Measurements from ENCODE around the gene ATP4A.

ATP4A gene

DNA sequence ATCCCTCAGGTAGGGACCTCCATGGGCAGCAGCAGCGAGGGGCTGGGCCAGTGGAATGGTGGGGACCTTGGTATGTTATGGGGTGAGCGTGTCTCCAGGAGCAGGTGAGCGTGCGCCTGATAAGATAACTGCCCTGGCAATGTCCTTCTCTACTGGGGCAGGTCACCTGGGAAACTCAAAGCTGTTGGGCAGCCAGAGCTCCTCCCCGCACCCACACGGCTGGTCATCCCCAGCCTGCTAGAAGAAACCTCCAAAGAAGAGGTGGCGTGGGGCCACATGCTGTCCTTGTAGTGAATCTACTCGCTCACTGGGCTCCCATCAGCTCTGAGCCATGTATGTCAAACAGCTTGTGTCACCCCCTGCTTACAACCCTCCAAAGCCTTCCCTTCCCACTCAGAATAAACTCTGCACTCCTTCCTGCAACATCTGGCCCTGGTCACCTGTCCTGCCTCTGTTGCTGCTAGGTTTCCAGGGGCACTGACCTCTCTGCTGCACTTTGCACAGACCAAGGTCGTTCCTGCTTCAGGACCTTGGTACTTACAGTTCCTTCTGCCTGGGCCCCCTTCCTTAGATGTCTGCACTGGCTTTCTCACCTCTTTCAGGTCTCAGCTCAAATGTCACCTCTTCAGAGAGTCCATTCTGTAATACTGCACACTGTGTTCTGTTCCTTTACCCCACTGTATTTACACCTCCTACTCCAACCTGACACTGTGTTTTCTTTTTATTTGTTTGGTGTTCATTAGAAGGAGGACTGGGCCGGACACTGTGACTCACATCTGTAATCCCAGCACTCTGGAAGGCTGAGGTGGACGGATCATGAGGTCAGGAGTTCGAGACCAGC lies 1.8 kb upstream of the ATP4A start:
- no peak for DNase-seq (ENCODE audit: low read depth)

DNA sequence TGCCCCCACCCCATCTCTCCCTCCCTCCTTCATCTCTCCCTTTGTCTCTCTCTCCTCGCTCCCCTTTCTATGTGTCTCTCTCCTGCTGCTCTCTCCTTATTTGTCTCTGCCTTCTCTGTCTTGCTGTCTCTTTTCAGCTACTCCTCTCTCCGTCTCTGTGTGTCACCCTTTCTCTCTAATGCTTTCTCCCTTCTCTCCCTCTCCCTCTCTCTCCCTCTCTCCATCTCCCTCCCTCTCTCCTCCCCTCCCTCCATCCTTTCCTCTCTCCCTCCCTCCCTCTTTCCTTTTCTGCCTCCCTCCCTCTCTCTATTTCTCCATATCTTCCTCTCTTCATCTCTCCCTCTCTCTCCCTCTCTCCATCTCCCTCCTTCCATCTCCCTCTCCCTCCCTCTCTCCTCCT lies 682 bp downstream of the ATP4A start:
- no peak for DNase-seq (ENCODE audit: low read depth)

DNA sequence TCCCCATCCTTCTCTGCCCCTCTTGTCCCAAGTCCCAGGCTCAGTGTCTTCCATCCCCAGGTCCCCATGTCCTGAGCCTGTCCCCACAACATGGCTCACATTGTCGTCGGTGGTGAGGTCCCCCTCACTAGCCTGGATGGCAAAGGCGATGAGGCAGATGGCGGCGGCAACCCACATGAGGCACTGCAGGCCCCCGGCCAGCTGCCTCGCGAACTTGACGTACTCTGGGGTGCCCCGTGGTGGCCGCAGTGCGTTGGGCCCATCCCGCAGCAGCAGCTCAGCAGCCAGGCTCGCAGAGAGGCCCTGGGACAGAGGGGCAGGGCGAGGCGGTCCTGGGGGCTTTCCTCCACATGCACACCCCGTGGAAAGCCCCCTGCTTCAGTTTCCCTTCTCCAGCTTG lies 1.1 kb downstream of the ATP4A start:
- no peak for DNase-seq (ENCODE audit: low read depth)

DNA sequence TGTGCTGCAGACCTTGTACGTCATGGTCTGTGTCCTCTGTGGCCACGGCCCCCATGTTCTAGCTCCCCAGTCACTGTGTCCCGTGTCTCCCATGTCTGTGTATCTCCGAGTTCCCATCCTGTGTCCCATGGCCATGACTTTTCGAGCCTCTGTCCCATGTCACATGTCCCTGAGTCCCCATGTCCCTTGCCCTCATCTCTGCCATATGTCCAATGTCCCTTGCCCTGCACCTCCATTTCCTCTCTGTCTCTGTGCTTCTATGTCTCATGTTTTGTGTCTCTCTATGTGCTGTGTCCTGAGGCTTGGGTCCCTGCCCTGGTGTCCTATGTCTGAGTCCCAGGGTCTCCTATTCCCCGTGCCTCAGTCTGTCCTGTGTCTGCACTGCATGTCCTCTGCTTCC lies 2.0 kb downstream of the ATP4A start:
- no peak for DNase-seq (ENCODE audit: low read depth)

DNA sequence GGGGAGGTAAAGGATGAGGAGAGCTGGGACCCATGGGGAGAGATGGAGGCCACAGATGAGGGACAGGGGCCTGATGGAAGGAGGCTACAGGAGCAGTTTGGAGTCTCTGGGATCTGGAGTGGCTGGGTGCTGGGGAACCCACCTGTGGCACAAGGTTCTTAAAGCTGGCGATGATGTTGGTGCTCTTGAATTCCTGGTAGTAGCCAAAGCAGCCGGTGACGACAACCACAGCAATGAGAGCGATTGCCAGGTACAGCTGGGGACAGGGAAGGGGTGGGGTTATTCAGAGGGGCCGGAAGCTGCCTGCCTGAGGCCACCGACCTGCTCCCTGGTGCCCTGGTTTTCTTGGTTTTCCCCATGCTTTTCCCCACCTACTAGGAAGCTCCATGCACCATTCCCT lies 2.8 kb downstream of the ATP4A start:
- DNase-seq (ENCODE audit: low read depth) = no peak

DNA sequence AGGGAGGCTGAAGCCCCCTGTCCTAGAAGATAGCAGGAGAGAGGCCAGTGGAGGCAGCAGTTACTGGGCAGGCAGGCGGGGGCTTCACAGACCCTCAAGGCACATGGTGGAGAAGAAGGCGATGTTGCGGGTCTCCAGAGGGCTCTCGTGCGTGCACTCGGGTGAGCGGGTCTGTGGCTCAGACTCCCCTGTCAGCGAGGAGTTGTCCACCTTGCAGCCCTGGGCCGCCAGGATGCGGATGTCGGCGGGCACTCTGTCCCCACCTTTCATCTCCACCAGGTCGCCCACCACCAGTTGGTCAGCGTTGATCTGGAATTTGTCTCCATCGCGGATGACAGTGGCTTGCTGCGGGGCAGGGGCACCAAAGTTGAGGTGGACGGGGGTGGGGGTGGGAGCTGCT lies 3.2 kb downstream of the ATP4A start:
- DNase-seq (ENCODE audit: low read depth) = no peak

DNA sequence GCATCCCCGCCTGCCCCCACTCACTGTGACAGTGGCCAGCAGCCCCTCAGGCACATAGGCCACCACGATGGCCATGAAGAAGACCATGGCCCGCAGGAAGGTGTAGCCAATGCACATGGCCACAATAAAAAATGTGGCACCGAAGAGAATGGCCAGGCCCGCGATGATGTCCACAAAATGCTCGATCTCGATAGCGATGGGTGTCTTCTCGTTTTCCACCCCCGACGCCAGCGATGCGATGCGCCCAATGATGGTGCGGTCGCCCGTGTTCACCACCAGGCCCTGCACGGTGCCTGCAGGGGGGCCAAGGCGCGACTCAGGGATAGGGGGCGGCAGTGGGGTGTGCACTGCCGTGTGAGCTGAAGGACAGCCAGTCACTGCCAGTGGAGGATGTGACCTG lies 3.7 kb downstream of the ATP4A start:
- DNase-seq (ENCODE audit: low read depth) = no peak

DNA sequence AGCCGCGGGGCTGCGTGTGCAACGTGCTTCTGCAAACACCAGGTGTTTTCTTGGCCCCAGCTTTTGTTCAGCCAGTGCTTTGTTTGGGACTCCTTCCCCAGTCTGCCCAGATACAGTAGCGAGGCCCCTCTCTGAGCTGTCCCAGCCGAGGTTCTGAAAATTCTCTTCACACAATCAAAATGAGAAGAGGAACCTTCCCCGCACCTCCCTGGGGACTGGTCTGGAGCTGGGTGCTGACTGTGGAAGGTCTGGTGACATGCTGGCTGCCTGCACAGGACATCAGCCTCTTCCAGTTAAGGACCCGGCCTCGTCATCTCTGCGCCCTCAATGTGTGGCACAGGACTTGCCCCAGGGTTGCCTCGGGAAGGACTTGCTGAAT lies 4.2 kb downstream of the ATP4A start:
- no peak for DNase-seq (ENCODE audit: low read depth)

DNA sequence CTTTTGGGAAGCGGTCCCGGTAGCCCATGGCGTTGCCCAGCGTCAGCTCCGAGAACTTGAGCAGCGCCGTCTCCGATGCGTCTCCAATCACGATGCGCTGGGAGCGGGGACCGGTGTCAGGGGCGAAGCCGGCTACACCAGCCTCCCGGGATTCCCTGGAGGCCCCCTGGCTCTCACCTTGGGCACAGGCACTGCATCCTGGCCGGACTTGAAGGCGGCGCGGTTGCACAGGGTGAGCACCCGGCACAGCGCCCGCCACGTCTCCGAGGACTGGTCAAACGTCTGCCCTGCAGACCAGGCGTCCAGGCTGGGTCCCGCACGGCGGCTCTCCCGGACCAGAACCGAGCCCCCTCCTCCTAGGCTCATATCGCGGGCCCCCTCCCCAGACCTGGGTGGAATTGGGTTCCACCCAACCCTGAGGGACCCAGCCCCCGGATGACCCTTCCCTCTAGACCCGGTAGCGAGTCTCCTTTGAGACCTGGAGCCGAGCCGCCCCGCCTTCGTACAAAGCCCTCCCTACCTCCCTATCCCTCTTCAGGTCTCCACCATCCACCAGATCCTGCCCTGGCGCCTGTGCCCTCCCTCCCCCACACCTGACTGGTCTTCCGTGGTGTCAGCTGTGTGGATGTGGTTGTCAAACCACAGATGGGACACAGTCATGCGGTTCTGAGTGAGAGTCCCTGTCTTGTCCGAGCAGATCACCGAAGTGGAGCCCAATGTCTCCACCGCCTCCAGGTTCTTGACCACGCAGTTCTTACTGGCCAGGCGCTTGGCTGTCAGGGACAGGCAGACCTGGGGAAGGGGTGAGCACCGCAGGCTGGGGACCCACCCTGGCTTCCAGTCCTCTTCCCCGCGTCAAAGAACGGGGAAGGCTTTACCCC lies 4.8 kb downstream of the ATP4A start:
- DNase-seq (ENCODE audit: low read depth) = no peak

DNA sequence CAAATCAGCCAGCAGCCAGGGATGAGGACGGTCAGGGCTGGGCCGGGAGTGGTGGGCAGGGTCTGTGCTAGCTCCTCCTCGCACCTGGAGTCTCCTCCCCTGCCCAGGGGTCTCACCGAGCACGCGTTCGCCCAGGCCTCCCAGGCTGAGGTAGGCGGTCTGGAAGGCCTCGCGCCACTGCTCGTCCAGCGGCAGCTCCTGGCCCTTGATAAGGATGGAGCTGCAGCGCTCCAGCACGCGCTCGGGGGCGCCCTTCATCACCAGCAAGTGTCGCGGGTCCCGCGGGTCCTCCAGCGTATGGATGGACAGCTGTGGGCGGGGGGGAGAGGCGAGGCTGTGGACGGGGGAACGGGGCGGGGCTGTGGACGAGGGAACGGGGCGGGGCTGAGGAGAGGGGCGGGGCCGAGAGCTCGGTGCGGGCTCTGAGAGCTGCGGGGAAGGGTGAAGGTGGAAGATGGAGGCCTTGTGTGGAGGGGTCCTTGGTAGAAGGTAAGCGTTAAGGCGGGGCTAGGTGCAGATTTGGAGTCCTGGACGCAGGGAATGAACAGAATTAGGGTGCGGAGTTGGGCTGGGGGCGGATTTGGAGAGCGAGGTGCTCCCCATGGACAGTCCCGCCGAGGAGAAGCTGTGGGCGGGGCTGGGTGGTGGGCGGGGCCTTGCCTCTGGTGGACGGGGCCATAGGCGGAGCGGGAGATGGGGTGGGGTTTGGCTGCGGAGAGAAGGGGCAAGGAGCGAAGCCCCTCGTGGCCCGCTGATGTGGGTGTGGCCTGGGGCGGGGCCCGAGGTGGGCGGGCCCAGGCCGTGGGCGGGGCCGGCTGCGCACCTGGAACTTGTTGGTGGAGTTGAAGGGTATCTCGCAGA lies 5.7 kb downstream of the ATP4A start:
- peak; percentile 20 for DNase-seq (ENCODE audit: low read depth)

DNA sequence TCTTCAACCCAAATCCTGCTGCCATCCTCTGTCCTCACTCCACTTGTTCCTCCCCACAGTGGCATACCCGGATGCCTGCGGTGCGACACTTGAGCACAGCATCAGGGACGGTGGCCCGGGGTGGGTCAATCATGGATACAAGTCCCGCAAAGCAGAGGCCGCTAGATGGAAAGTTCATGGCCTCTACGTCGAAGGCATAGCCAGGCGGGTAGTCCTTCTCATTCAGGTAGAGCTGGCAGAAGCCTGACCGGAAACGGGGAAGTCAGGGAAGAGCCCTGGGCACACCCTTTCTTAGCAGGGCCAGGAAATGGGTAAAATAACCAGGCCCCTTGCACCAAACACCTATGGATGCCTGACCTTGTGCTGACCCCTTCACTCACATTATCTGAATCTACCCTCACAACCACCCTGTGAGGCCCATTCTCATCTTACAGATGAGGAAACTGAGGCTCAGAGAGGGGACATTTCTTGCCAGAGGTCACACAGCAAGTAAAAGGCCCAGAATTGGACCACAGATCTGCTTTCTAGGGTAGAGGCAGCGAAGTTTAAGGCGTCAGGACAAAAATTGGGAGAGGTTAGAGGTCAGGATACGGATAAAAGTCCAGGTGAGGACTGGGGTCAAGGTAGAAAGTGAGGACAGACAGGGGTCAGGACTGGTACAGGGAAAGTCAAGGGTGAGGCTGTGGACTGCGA lies 6.5 kb downstream of the ATP4A start:
- no peak for DNase-seq (ENCODE audit: low read depth)

DNA sequence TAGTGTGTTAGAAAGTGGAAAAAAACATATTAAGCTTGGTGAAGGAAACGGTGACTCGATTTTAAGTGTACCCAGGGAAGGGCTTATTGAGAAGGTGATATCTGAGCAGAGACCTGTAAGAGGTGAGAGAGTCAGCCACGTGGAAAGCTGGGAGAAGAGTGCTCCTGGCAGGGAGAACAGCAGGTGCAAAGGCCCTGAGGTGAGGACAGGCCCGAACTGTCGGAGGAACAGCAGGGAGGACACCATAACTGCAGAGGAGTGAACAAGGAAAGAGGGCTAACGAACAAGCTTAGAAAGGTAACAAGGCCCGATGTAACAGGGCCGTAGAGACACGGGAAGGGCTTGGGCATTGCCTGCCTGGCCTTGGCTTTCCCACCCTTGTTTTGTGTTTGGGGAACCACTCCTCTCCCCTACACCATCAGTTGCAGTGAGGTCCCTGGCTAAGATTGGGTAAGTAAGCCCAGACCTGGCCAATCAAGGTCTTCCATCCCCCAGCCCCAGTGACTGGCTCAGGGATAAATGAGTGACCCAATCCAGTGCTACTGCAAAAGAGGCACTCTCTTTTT lies 7.3 kb downstream of the ATP4A start:
- no peak for DNase-seq (ENCODE audit: low read depth)

DNA sequence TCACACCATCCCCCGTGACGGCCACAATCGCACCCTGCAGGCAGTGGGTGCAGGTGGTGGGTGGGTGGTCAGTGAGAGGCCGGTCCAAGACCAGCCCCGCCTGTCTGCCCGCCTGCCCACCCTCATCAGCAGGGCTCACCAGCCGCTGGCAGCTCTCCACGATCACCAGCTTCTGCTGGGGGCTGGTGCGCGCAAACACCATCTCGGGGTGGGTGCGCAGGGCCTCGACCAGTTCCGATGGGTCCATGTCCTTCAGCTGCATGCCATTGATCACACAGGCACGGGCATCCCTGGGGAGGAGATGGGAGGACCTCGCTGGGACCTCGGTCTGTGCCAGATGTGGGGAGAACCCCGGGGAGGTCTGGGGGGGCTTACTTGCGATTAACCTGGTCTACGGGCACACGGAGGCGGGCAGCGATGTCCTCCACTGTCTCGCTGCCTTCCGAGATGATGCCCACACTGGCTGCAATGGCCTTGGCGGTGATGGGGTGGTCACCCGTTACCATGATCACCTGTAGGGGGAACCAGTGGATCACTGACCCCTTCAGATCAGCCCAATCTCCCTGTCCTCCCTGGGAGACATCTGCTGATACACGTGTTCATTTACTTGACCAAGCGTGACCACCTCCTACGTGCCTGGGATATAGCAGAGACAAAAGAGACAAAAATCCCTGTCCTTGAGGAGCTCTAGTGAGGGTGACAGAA lies 8.0 kb downstream of the ATP4A start:
- DNase-seq (ENCODE audit: low read depth) = no peak

DNA sequence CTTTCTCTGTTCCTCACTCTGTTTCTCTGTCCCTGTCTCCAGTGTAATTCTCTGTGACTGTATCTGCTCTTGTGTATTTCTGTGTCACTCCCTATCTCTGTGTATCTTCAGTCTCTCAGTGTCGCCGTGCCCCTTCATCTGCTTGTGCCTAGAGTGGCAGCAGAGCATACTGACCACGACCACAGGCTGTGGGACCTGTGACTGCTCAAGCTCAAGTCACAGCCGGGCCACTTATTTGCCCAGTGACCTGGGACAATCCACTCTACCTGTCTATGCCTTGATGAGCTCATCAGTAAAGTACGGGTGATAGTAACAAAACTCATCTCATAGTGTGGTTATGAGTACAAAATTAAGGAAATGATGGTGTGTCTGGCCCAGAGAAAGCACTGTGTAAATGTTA lies 9.4 kb downstream of the ATP4A start:
- no peak for DNase-seq (ENCODE audit: low read depth)

DNA sequence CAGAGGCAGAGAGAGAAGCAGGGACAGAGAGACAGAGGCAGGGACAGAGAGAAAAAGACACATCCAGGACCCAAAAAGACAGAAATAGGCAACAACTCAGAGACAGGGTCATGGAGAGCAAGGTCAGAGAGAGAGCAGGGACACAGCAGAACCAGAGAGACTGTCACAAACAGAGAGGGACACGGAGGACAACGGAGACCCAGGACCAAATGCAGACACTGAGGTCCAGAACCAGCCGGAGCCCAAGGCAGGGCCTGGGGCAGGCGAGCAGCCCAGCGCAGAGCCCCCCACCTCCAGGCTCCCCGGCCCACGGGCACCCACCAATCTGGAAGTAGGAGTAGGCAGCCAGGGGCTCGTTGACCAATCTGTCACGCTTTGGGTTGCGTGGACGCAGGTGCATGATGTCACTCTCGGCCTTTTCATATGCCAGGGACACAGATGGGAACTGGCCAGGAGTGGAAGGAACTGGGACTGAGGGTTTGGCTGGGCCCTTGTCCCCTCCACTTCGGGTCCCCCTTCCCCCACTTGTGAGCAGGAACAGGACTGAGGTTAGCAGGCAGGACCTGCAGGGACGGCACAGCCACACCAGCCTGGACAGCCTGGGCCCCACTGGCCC lies 10.0 kb downstream of the ATP4A start:
- DNase-seq (ENCODE audit: low read depth) = no peak

DNA sequence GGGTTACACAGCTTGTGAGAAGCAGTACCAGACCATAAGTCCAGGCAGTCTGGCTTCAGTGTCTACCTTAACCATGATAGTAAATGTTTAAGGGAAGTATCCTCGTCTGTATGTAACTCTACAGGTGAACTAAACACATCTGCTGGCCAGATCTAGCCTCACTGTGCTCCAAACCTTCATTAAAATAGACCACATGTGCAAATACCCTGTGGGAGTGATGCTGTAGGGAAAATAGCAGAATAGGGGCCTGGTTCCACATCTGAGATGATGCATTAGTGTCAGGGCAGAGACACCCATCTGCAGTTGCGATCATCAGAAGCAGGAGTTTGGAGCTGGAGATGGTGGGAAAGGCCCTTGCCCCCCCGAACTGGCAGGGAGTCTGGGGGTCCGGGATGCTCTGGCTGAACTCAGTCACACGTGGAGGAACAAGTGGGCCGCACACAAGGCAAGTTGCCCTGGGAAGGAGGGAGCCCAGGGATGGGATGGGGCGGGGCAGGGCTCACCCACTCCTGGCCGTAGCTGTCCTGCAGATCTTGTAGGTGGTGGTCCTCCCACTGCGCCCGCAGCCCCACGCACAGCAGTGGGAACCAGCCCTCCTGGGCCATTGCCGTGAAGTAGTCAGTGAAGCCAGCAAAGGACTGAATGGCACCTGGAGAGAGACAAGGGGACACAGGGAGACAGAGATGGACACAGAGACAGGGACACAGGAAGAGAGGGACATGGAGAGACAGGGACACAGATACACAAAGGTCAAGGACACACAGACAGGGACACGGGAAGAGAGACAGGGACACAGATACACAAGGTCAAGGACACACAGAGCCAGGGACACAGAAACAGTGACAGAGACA lies 10.7 kb downstream of the ATP4A start:
- no peak for DNase-seq (ENCODE audit: low read depth)

DNA sequence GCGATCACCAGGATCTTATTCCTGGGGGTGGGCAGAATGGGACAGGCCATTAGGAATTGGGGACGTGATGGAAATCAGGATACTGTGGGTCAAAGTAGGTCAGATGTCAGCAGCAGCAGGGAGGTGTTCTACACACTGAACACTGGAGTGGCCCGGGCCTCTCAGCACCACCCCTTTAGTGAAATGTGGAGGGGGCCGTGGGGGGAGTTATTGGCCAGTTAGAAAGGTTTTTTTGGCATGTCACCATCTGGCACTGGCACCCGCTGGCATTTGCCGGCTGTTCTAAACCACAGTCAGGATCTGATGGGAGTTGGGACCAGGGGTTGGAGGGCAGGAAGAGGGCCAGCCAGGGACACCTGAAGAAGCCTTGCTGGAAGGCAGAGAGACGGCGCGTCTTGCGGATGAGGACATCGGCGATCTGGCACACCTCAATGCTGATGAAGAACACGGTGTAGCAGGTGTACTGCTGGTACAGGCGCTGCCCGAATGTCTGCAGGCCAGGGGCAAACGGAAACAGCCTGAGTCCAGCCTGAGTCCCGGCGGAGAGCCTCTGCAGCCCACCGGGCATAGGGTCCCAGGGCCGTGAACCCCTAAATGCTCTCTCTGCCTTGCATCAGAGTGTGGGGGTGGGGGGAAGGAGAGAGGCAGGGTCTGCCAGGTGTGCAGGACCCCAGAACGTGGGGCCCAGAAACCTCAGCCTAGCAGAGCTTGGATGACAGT lies 12.2 kb downstream of the ATP4A start:
- no peak for DNase-seq (ENCODE audit: low read depth)

DNA sequence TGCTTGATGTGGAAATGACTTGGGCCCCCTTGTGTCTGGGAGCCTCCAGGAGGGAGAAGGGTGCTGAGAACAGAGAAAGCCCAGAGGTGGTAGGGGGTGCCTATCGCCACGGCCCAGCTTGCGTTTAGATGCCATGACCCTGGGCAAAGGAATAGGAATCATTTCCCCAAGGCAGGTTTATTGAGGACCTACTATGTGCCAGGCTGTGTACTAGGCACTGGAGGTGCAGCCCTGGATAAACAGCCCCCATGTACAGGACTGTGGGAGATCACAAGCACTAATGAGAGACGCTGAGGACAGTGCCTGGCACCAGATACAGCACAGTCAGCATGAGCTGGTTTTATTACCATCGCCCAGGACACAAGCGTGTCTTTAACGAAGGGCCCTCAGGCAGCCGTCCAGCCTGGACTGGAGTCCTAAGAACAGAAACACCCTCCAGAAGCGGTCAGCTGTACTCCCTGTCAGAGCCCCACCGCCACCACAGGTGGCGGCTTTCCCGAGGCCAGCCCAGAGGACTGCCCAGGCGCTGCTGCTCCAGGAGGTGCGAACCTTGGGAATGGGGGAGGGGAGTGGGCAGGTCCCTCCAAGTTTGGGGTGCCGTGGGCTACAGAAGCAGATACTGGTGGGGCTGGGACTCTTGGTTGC lies 13.5 kb downstream of the ATP4A start:
- no peak for DNase-seq (ENCODE audit: low read depth)

Measured in stimulated activated CD8-positive, alpha-beta memory T cell treated with anti-CD3 and anti-CD28 coated beads, Interleukin-15, amount 100 ng/mL, for 1 hour (primary cell).